Osteocyte (in vitro differentiated cells): ENCODE results near the gene RELCH. TPM values are rescaled to one million over a fixed set of nuclear protein-coding genes. Genes with fewer than 3 reads are reported as not detected.
A peak's percentile ranks its signal among the peaks of the same experiment; 100 is the strongest.

Source experiments
- DNase-seq: peaks from one replicate; pipeline ENCODE4 v3.0.0; 2021; ENCODE audit warnings: mixed read lengths; ENCODE audit not compliant: unreplicated experiment; ENCODE audit errors: extremely low spot score
- H3K27ac Mint-ChIP-seq: one replicate; pipeline ENCODE4 v1.8.0; 2021; ENCODE audit warnings: mild to moderate bottlenecking, mixed read lengths; ENCODE audit not compliant: unreplicated experiment
- H3K27me3 Mint-ChIP-seq: one replicate; pipeline ENCODE4 v1.8.0; 2021; ENCODE audit warnings: mixed read lengths; ENCODE audit not compliant: unreplicated experiment
- H3K36me3 Mint-ChIP-seq: one replicate; pipeline ENCODE4 v1.8.0; 2021; ENCODE audit warnings: mixed read lengths; ENCODE audit not compliant: unreplicated experiment
- H3K4me1 Mint-ChIP-seq: one replicate; pipeline ENCODE4 v1.8.0; 2021; ENCODE audit warnings: mixed read lengths; ENCODE audit not compliant: unreplicated experiment
- H3K4me3 Mint-ChIP-seq: one replicate; pipeline ENCODE4 v1.8.0; 2021; ENCODE audit warnings: mild to moderate bottlenecking, moderate library complexity, mixed read lengths; ENCODE audit not compliant: unreplicated experiment
- H3K9me3 Mint-ChIP-seq: one replicate; pipeline ENCODE4 v1.8.0; 2021; ENCODE audit warnings: mixed read lengths; ENCODE audit not compliant: unreplicated experiment
- CTCF ChIP-seq: fragments of 200-600 bp; sonication (generic); IDR thresholded peaks from 2 replicates; pipeline ENCODE4 v1.5.0; 2021; ENCODE audit warnings: antibody characterized with exemption, mild to moderate bottlenecking, moderate library complexity
- total RNA-seq: library from RNA; stranded (reverse); gene quantifications from 2 replicates; pipeline ENCODE4 v1.2.1, GENCODE V29; 2021

The RELCH gene
- total RNA-seq, 1 donor from 2014 or later: 22.0 TPM

- no peak overlapping the region for H3K27ac Mint-ChIP-seq
- no peaks in the 10 kb centered on the region for H3K9me3 Mint-ChIP-seq
- peaks cover 14% of the 10 kb centered on the region for H3K4me1 Mint-ChIP-seq
- no peaks in the 10 kb centered on the region for H3K36me3 Mint-ChIP-seq
- peaks cover 65% of the 10 kb centered on the region for H3K27me3 Mint-ChIP-seq
- peak overlapping the region; percentile 74 for H3K4me3 Mint-ChIP-seq
- no peak for DNase-seq
- TF ChIP-seq CTCF: no peak
These were observed 137.2 kb downstream of the RELCH start for GRCh38 chr18:62324181-62324828.

- no peak within 1 kb of the TSS for H3K27ac Mint-ChIP-seq
- peak within 1 kb of the TSS; percentile 74 for H3K4me3 Mint-ChIP-seq
- no peak for DNase-seq
- H3K27me3 Mint-ChIP-seq: peaks cover 64% of the 10 kb centered on the region
- H3K36me3 Mint-ChIP-seq: no peaks in the 10 kb centered on the region
- no peaks in the 10 kb centered on the region for H3K9me3 Mint-ChIP-seq
- peaks cover 23% of the 10 kb centered on the region for H3K4me1 Mint-ChIP-seq
- peak; percentile 32 for TF ChIP-seq CTCF
These were observed 138.1 kb downstream of the RELCH start, which contains the start of gene TNFRSF11A for GRCh38 chr18:62324917-62325805. TSS of gene TNFRSF11A (plus strand) at chr18:62325310. CDS start at chr18:62325353, 43 bp downstream.

- peaks cover 68% of the 10 kb centered on the region for H3K27me3 Mint-ChIP-seq
- TF ChIP-seq CTCF: no peak
- H3K27ac Mint-ChIP-seq: no peak overlapping the region
These were observed 139.0 kb downstream of the RELCH start for GRCh38 chr18:62325806-62326645.

DNA sequence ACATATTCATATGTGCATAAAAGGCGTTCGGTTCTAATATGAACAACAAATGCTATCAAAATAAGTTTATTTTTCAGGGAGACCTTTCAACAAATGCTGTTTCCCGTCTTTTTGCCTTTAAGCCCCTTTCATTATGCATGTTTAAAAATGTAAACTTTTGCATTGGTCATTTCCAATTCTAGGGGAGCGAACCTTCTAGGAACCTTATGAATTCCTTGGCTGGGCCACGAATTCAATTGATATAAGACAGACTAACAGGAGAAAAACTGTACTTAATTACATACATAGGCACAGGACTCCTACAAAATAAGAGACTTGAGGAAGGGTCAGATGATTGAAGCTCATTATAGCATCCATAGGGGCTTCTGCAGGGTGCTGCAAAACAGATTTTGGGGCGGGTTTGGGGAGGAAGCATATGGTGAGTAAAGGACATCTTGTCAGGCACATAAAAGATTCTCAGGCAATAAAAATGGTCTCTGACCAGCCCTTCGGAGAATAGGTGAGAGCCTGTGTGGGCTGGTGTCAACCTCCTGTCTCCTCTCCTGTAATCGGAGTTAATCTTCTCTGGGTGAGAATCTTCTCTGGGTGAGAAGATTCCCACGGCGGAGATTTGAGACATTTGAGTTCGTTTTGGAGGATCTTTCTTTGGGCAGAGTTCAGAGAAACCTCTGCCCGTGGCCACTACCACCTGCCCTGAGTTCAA is 139.7 kb downstream of the RELCH start:
- H3K9me3 Mint-ChIP-seq: no peaks in the 10 kb centered on the region
- H3K27ac Mint-ChIP-seq: no peak overlapping the region
- no peak for TF ChIP-seq CTCF
- no peaks in the 10 kb centered on the region for H3K36me3 Mint-ChIP-seq
- no peak for DNase-seq
- peaks cover 69% of the 10 kb centered on the region for H3K27me3 Mint-ChIP-seq
- H3K4me3 Mint-ChIP-seq: peak overlapping the region; percentile 73
- peaks cover 23% of the 10 kb centered on the region for H3K4me1 Mint-ChIP-seq

More at GRCh38 chr18:62325806-62326645, 139.0 kb downstream of the RELCH start:
- DNase-seq: no peak
- H3K4me1 Mint-ChIP-seq: peaks cover 23% of the 10 kb centered on the region
- no peaks in the 10 kb centered on the region for H3K9me3 Mint-ChIP-seq
- no peaks in the 10 kb centered on the region for H3K36me3 Mint-ChIP-seq
- peak overlapping the region; percentile 73 for H3K4me3 Mint-ChIP-seq
